ENCODE data around the gene MT1F.

DNA sequence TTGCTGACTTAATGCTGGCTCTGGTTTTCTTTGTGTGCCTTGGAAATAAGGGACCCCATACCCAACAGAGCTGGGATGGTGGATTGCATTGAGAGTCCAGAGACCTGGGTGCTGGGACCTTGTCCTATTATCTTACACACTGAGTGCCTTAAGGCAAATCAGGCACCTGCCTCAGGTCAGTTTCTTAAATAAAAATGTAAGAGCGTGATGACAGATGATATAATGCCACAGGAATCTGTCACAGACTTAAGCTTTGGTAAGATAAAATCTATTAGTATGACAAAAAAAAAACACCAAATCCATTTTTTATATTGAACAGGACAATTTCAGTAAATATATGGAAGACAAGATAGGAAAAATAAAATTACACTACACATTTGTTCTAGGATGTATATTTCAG is 17.7 kb upstream of the MT1F start:
- TF ChIP-seq, protein P1, sequence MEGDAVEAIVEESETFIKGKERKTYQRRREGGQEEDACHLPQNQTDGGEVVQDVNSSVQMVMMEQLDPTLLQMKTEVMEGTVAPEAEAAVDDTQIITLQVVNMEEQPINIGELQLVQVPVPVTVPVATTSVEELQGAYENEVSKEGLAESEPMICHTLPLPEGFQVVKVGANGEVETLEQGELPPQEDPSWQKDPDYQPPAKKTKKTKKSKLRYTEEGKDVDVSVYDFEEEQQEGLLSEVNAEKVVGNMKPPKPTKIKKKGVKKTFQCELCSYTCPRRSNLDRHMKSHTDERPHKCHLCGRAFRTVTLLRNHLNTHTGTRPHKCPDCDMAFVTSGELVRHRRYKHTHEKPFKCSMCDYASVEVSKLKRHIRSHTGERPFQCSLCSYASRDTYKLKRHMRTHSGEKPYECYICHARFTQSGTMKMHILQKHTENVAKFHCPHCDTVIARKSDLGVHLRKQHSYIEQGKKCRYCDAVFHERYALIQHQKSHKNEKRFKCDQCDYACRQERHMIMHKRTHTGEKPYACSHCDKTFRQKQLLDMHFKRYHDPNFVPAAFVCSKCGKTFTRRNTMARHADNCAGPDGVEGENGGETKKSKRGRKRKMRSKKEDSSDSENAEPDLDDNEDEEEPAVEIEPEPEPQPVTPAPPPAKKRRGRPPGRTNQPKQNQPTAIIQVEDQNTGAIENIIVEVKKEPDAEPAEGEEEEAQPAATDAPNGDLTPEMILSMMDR (IDR thresholded peaks at IDR 0.05): no peak
- TF ChIP-seq EZH2 (IDR thresholded peaks at IDR 0.05; ENCODE audit: borderline replicate concordance, insufficient read depth, low read depth, low read length, poor library complexity, severe bottlenecking): no peak
